Left kidney (tissue), 2 donors: ENCODE results near the gene SPATA2. TPM values are rescaled to one million over a fixed set of nuclear protein-coding genes. Genes with fewer than 3 reads are reported as not detected.

Experiments
- DNase-seq: peaks from one replicate; pipeline ENCODE4 v3.0.0-alpha.2; 2013
- polyA plus RNA-seq: library from polyadenylated mRNA; unstranded; fragments of 120-200 nt; gene quantifications from one replicate; pipeline ENCODE4 v1.2.1, GENCODE V29; 2013; ENCODE audit not compliant: insufficient read length

Gene SPATA2
- polyA plus RNA-seq, 1 donor = 9.5 TPM

- DNase-seq = peak; percentile 92
Measured at GRCh38 chr20:49936153-49937026, 21.1 kb upstream of the SPATA2 start, which contains the start of gene RNF114. Gene RNF114, plus strand, starts transcription at chr20:49936397. Its CDS starts 16 bp downstream, at chr20:49936413.

- DNase-seq = no peak
Measured at GRCh38 chr20:49935746-49936152, 20.4 kb upstream of the SPATA2 start.

- DNase-seq = no peak
Measured at GRCh38 chr20:49929142-49929494, 13.8 kb upstream of the SPATA2 start.

GRCh38 chr20:49928411-49929141 is 13.2 kb upstream of the SPATA2 start:
- DNase-seq = peak; percentile 83

GRCh38 chr20:49925901-49926454 is 10.6 kb upstream of the SPATA2 start:
- DNase-seq = no peak

GRCh38 chr20:49924247-49924646 is 8.9 kb upstream of the SPATA2 start:
- no peak for DNase-seq

- no peak for DNase-seq
Measured at GRCh38 chr20:49919461-49919860, 4.1 kb upstream of the SPATA2 start.

- no peak for DNase-seq
Measured at GRCh38 chr20:49919009-49919408, 3.7 kb upstream of the SPATA2 start.

GRCh38 chr20:49918446-49918845 is 3.1 kb upstream of the SPATA2 start:
- DNase-seq = no peak

- DNase-seq = no peak
Measured at GRCh38 chr20:49916146-49917002, 1.0 kb upstream of the SPATA2 start.

- DNase-seq = no peak
Measured at GRCh38 chr20:49915118-49915379, 280 bp downstream of the SPATA2 start.

- DNase-seq = no peak
Measured at GRCh38 chr20:49914310-49915117, 815 bp downstream of the SPATA2 start.

- DNase-seq = no peak
Measured at GRCh38 chr20:49913399-49914047, 1.8 kb downstream of the SPATA2 start.

- DNase-seq = no peak
Measured at GRCh38 chr20:49910340-49910706, 5.0 kb downstream of the SPATA2 start.

- no peak for DNase-seq
Measured at GRCh38 chr20:49909499-49910339, 5.6 kb downstream of the SPATA2 start.

GRCh38 chr20:49908258-49908565 is 7.1 kb downstream of the SPATA2 start:
- no peak for DNase-seq

- DNase-seq = no peak
Measured at GRCh38 chr20:49907405-49908257, 7.7 kb downstream of the SPATA2 start.

GRCh38 chr20:49906615-49907154 is 8.6 kb downstream of the SPATA2 start:
- no peak for DNase-seq

GRCh38 chr20:49906101-49906604 is 9.2 kb downstream of the SPATA2 start:
- DNase-seq = no peak
